Activated effector memory CD4-positive, alpha-beta T cell treated with anti-CD3 and anti-CD28 coated beads, Interleukin-2, amount 50 U/mL, for 16 hours (primary cell): Measurements from ENCODE around the gene ETS1.

Source experiments
- DNase-seq: peaks from one replicate; pipeline ENCODE4 v3.0.0-alpha.2; 2020

ETS1 gene

GRCh38 chr11:128515826-128516778, 71.3 kb downstream of the ETS1 start:
- DNase-seq: no peak

GRCh38 chr11:128515086-128515485, 72.3 kb downstream of the ETS1 start:
- DNase-seq: no peak

- DNase-seq: no peak
Measured at GRCh38 chr11:128513915-128514681, 73.3 kb downstream of the ETS1 start.

- peak; percentile 80 for DNase-seq
Measured at GRCh38 chr11:128512474-128512996, 74.8 kb downstream of the ETS1 start.

GRCh38 chr11:128511712-128512111, 75.6 kb downstream of the ETS1 start:
- no peak for DNase-seq

- no peak for DNase-seq
Measured at GRCh38 chr11:128509621-128510389, 77.6 kb downstream of the ETS1 start.

- DNase-seq: no peak
Measured at GRCh38 chr11:128508770-128509510, 78.4 kb downstream of the ETS1 start.

GRCh38 chr11:128507936-128508335, 79.4 kb downstream of the ETS1 start:
- no peak for DNase-seq

- peak; percentile 77 for DNase-seq
Measured at GRCh38 chr11:128506999-128507611, 80.3 kb downstream of the ETS1 start.

- no peak for DNase-seq
Measured at GRCh38 chr11:128506356-128506755, 81.0 kb downstream of the ETS1 start.

GRCh38 chr11:128505449-128506065, 81.8 kb downstream of the ETS1 start:
- DNase-seq: no peak

GRCh38 chr11:128504486-128504885, 82.9 kb downstream of the ETS1 start:
- no peak for DNase-seq

- peak; percentile 78 for DNase-seq
Measured at GRCh38 chr11:128503245-128503991, 83.9 kb downstream of the ETS1 start.

- no peak for DNase-seq
Measured at GRCh38 chr11:128502726-128503125, 84.6 kb downstream of the ETS1 start.

- DNase-seq: no peak
Measured at GRCh38 chr11:128501632-128502549, 85.5 kb downstream of the ETS1 start.

- DNase-seq: no peak
Measured at GRCh38 chr11:128501008-128501407, 86.3 kb downstream of the ETS1 start.

- no peak for DNase-seq
Measured at GRCh38 chr11:128500493-128500892, 86.9 kb downstream of the ETS1 start.

GRCh38 chr11:128499613-128500253, 87.6 kb downstream of the ETS1 start:
- no peak for DNase-seq
